Lower leg skin (tissue), 4 donors: ENCODE results near the gene SCAMP3. TPM values are rescaled to one million over a fixed set of nuclear protein-coding genes. Genes with fewer than 3 reads are reported as not detected.

Experiments
- DNase-seq, 2 donors: peaks; one replicate each; pipeline ENCODE4 v3.0.0-alpha.2; 2019; ENCODE audit warnings: low spot score in 2 of 2
- H3K4me3 ChIP-seq: fragments of 200-600 bp; sonication (generic); 2 replicates; pipeline ENCODE4 v1.5.1; 2017; ENCODE audit warnings: mild to moderate bottlenecking, low read depth; ENCODE audit not compliant: poor library complexity, severe bottlenecking
- CTCF ChIP-seq, 3 donors: fragments of 450-650 bp; IDR thresholded peaks; one replicate each; pipeline ENCODE4 v1.5.1; 2016; ENCODE audit warnings: antibody characterized with exemption in 3 of 3, mild to moderate bottlenecking in 3 of 3, moderate library complexity in 2 of 3
- POLR2A ChIP-seq, 2 donors: fragments of 450-650 bp; IDR thresholded peaks; one replicate each; pipeline ENCODE4 v1.6.1; 2016 to 2017; ENCODE audit warnings: antibody characterized with exemption in 2 of 2, mild to moderate bottlenecking in 1 of 2, moderate library complexity in 1 of 2
- WGBS, 2 donors: methylation state at CpG; one replicate each; pipeline ENCODE4 v1.1.5; 2018; 5-methylcytosine and 5-hydroxymethylcytosine counted together
- intact Hi-C: fragments of 100-400 bp; cut with DNase I; formaldehyde crosslinking; loops from one replicate; pipeline ENCODE4 v1.15.0; 2023; ENCODE audit warnings: low total_unique reads
- total RNA-seq, 4 donors: library from RNA; depleted of rRNA; stranded (reverse); fragments of >200 nt; gene quantifications; one replicate each; pipeline ENCODE4 v1.1.0, GENCODE V29; 2016

The SCAMP3 gene
- total RNA-seq, 4 donors from 2014 or later = 67.8 to 96.9 (median 87.6) TPM

DNA sequence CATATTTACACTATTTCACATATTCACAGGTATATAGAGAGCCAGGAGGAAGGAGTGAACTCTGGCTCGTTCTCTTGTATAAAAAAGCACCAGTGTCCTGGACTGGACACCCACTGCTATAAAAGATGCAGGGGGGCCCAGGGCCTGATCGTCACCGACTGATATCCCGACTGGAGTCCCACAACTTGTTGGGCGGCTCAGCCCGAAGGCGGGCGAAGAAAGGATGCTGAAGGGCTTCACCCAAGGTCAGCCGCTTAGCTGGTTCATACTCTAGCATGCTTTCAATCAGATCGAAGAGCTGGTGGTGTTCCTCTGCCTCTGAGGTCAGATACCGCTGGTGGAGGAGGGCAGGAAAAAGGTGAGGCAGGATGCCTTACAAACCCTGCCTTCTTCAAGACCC lies 907 bp upstream of the SCAMP3 start:
- intact Hi-C loops = loop anchor here (10.0 kb wide), 1 partner anchor 332 kb away; no protein-coding TSS in a partner anchor
- no peak for DNase-seq
- 85 to 87% methylated on average over 11 of the region's 11 CpGs for WGBS, 2 donors
- TF ChIP-seq POLR2A (IDR thresholded peaks at IDR 0.05) (no peak), CTCF (IDR thresholded peaks at IDR 0.05) (no peak)
- no peak overlapping the region for H3K4me3 ChIP-seq

- intact Hi-C loops = loop anchor here (10.0 kb wide), 1 partner anchor 333 kb away; no protein-coding TSS in a partner anchor
- TF ChIP-seq POLR2A (IDR thresholded peaks at IDR 0.05) (no peak), CTCF (IDR thresholded peaks at IDR 0.05) (no peak)
- 0% methylated on average over 9 of the region's 9 CpGs for WGBS, 2 donors
- H3K4me3 ChIP-seq = peak overlapping the region; percentile 65
- no peak for DNase-seq
Observed at GRCh38 chr1:155261493-155261851, 688 bp downstream of the SCAMP3 start.

DNA sequence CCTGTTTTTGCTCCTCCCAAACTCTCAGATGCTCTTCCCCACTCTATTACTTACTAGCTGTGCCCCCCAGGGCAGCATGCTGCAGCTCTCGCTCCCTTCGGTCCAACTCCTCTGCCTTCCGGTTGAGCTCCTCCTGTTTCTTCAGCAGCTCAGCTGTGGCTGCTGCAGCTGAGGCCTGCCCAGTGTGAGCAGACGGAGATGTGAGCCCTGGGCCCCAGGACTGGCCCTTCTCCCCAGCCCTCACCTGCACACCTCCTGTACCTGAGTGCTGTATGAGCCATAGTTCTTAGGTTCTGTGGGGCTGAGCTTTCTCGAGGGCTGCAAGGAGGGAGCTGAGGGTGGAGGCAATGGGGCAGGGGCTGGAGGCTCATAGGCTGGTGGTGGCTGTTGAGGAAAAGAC lies 1.9 kb downstream of the SCAMP3 start:
- H3K4me3 ChIP-seq = no peak overlapping the region
- intact Hi-C loops = loop anchor here (10.0 kb wide), 1 partner anchor 335 kb away; no protein-coding TSS in a partner anchor
- 91 to 97% methylated on average over 5 of the region's 5 CpGs for WGBS, 2 donors
- TF ChIP-seq CTCF (IDR thresholded peaks at IDR 0.05) (no peak), POLR2A (IDR thresholded peaks at IDR 0.05) (no peak)
- no peak for DNase-seq

DNA sequence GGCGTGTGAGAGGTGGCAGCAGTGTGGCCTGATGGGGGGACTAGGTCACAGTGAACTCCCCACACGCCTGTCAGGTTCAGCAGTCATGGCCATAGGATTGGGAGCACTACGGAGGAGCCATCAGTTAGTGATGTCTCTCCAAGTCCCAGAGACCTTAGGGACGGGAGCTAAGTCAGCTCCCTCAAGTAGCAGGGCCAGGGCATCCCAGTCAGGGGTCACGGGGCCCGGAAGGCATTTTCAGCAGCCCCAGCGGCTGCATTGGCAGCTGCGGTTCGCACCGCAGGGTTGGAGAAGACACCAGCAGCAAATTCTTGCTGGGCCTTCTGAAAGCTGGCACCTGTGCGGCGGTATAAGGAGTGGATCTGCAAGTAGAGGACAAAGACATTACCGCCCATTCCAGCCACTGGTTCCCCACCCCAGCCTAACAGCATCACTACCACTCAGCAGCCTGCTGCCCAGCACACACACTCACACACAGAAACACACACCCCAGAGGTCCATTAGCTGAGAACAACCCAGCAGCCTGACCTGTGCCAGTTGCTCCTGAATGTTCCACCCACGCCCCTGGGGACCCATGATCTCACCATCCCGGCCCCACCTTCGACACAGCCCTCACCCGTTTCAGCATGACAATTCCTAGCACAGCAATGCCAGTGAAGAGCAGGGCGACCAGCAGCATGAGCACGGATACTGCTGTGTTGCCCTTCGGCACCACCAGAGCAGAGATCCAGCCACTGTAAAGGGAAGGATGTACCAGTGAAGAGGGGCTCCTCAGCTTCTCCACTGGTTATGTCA lies 5.9 kb downstream of the SCAMP3 start:
- intact Hi-C loops = no loop called here
- TF ChIP-seq CTCF (IDR thresholded peaks at IDR 0.05) (no peak), POLR2A (IDR thresholded peaks at IDR 0.05) (no peak)
- no peak for DNase-seq
- H3K4me3 ChIP-seq = no peak overlapping the region
- 50 to 63% methylated on average over 12 to 19 of the region's 20 CpGs for WGBS, 2 donors

GRCh38 chr1:155255243-155256007 lies 6.7 kb downstream of the SCAMP3 start, which contains the start of gene ENTREP3:
TSS of gene ENTREP3 (minus strand) at chr1:155255483. CDS start at chr1:155254877, 606 bp downstream.
- WGBS, 2 donors = 1 to 2% methylated on average over 52 to 54 of the region's 54 CpGs
- peak; percentile 86 to 97 for DNase-seq
- H3K4me3 ChIP-seq = peak within 1 kb of the TSS; percentile 51
- TF ChIP-seq CTCF (IDR thresholded peaks at IDR 0.05) = no peak
- no peak for TF ChIP-seq POLR2A (IDR thresholded peaks at IDR 0.05)
- intact Hi-C loops = no loop called here
